Measurements from ENCODE around the gene MCC. TPM values are rescaled to one million over a fixed set of nuclear protein-coding genes. Genes with fewer than 3 reads are reported as not detected.

The MCC gene
- total RNA-seq, 1 experiment from 2014 or later = 0.41 TPM

GRCh38 chr5:113123618-113124017 lies 364.6 kb downstream of the MCC start:
- ChIA-PET CTCF (no interaction called here), POLR2A (no interaction called here)
- Histone ChIP-seq H3K9me3 (ENCODE audit: control insufficient read depth, insufficient read depth, low read depth, low read length) (no peaks in the 10 kb centered on the region), H3K27me3 (ENCODE audit: control insufficient read depth, insufficient read depth, low read length) (peaks cover 7% of the 10 kb centered on the region), H3K4me1 (ENCODE audit: control insufficient read depth, insufficient read depth, low read length) (no peaks in the 10 kb centered on the region), H3K4me3 (ENCODE audit: low read depth in 2 of 2, low read length in 2 of 2) (no peak overlapping the region), H3K27ac (ENCODE audit: low read length) (no peak overlapping the region), H3K36me3 (ENCODE audit: control insufficient read depth, insufficient read depth, low read length) (no peaks in the 10 kb centered on the region)
- TF ChIP-seq SIN3A (IDR thresholded peaks at IDR 0.05; ENCODE audit: borderline replicate concordance, insufficient read depth, low read depth, low read length) (no peak), CTCF (IDR thresholded peaks at IDR 0.05) (peak; percentile 40)
- intact Hi-C loops (cut with micrococcal nuclease; ENCODE audit: unreplicated experiment) (no loop called here), in situ Hi-C loops (cut with HindIII; ENCODE audit: low pct_unique_long_range_greater_than_20kb, low sequenced_read_pairs) (no loop called here)
- ATAC-seq = no peak
- no TSS peak for BruUV-seq (replicated peaks)
- no peak for DNase-seq (ENCODE audit: low read depth, low spot score)

GRCh38 chr5:113122053-113122452 lies 366.2 kb downstream of the MCC start:
- no peaks in the 10 kb centered on the region for H3K4me1 ChIP-seq (ENCODE audit: control insufficient read depth, insufficient read depth, low read length)
- ATAC-seq = no peak
- no peaks in the 10 kb centered on the region for H3K36me3 ChIP-seq (ENCODE audit: control insufficient read depth, insufficient read depth, low read length)
- CTCF ChIA-PET = no interaction called here
- peaks cover 9% of the 10 kb centered on the region for H3K27me3 ChIP-seq (ENCODE audit: control insufficient read depth, insufficient read depth, low read length)
- in situ Hi-C loops (cut with HindIII; ENCODE audit: low pct_unique_long_range_greater_than_20kb, low sequenced_read_pairs) (no loop called here), intact Hi-C loops (cut with micrococcal nuclease; ENCODE audit: unreplicated experiment) (no loop called here)
- H3K4me3 ChIP-seq (ENCODE audit: low read depth in 2 of 2, low read length in 2 of 2) = no peak overlapping the region
- H3K27ac ChIP-seq (ENCODE audit: low read length) = no peak overlapping the region
- POLR2A ChIA-PET = no interaction called here
- no peaks in the 10 kb centered on the region for H3K9me3 ChIP-seq (ENCODE audit: control insufficient read depth, insufficient read depth, low read depth, low read length)
- DNase-seq (ENCODE audit: low read depth, low spot score) = no peak
- TF ChIP-seq SIN3A (IDR thresholded peaks at IDR 0.05; ENCODE audit: borderline replicate concordance, insufficient read depth, low read depth, low read length) (no peak), REST (IDR thresholded peaks at IDR 0.05; ENCODE audit: insufficient read depth in 1 of 2, low read depth in 2 of 2, low read length in 1 of 2) (no peak), TCF7L2 (IDR thresholded peaks at IDR 0.05; ENCODE audit: low read depth, low read length) (no peak), CTCF (IDR thresholded peaks at IDR 0.05) (no peak), POLR2AphosphoS5 (IDR thresholded peaks at IDR 0.05; ENCODE audit: low read depth, low read length) (no peak)
- BruUV-seq (replicated peaks) = no TSS peak

All from Panc1 (cell line).